ENCODE data around the gene KATNB1.

DNA sequence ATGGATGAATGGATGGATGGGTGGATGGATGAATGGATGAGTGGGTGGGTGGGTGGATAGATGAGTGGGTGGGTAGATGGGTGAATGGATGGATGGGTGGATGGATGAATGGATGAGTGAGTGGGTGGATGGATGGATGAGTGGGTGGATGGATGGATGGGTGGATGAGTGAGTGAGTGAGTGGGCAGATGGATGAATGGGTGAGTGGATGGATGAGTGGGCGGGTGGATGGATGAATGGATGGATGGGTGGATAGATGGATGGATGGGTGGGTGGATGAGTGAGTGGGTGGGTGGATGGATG is 6.4 kb upstream of the KATNB1 start:
- TF ChIP-seq, protein P1, sequence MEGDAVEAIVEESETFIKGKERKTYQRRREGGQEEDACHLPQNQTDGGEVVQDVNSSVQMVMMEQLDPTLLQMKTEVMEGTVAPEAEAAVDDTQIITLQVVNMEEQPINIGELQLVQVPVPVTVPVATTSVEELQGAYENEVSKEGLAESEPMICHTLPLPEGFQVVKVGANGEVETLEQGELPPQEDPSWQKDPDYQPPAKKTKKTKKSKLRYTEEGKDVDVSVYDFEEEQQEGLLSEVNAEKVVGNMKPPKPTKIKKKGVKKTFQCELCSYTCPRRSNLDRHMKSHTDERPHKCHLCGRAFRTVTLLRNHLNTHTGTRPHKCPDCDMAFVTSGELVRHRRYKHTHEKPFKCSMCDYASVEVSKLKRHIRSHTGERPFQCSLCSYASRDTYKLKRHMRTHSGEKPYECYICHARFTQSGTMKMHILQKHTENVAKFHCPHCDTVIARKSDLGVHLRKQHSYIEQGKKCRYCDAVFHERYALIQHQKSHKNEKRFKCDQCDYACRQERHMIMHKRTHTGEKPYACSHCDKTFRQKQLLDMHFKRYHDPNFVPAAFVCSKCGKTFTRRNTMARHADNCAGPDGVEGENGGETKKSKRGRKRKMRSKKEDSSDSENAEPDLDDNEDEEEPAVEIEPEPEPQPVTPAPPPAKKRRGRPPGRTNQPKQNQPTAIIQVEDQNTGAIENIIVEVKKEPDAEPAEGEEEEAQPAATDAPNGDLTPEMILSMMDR (IDR thresholded peaks at IDR 0.05), result no peak
- TF ChIP-seq POLR2A (IDR thresholded peaks at IDR 0.05), result no peak

Measured in right lobe of liver (tissue), 4 donors.